OCI-LY7 (cell line): ENCODE measurements around the gene ANKRD52.

Source experiments
- EZH2phosphoT487 ChIP-seq: fragments of 200-600 bp; sonication (generic); IDR thresholded peaks from 2 replicates; pipeline ENCODE4 v1.6.1; 2018; ENCODE audit warnings: low read depth, borderline replicate concordance, mild to moderate bottlenecking, mixed run types, antibody characterized with exemption, low read length, moderate library complexity, mixed read lengths
- TF ChIP-seq, protein P1 (sequence below): fragments of 200-600 bp; sonication (generic); conservative IDR thresholded peaks from 2 replicates; pipeline ENCODE4 v1.5.1; 2014; ENCODE audit warnings: mild to moderate bottlenecking, antibody characterized with exemption, low read length, moderate library complexity, mixed read lengths

DNA sequence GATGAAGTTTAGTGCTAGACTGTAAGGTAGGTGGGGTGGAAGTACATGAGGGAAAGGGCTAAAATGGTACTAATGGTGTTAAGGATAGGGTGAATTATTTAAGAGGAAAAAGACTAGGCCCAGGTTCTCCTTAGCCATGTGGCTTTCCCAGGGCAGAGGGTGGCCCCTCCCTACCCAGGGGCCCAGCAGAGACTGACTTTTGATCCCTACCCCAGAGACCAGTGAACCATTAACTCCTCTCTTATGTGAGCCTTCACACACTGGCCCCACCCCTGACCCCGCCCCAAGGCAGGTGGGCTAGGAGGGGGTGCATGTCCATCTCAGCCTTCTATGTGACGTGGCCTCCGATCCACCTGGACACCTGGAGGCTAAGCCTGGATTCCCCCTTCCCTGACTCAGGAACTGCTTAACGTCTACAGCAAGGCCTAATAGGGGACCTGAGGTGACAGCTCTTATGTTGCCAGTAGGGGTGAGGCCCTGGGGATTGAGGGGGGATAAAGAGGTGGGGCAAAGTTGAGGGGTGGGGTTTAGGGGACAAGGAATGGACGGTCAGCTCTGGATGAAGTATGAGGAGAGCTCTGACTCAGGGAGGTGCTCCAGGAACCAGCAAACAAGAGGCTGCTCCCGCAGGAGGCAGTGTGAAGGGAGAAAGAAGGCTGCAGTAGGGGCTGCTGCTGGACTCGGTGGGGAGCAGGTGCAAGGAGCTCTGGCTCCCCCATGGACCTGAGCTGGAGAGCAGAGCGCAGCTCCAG lies 27.6 kb downstream of the ANKRD52 start:
- TF ChIP-seq, protein P1, sequence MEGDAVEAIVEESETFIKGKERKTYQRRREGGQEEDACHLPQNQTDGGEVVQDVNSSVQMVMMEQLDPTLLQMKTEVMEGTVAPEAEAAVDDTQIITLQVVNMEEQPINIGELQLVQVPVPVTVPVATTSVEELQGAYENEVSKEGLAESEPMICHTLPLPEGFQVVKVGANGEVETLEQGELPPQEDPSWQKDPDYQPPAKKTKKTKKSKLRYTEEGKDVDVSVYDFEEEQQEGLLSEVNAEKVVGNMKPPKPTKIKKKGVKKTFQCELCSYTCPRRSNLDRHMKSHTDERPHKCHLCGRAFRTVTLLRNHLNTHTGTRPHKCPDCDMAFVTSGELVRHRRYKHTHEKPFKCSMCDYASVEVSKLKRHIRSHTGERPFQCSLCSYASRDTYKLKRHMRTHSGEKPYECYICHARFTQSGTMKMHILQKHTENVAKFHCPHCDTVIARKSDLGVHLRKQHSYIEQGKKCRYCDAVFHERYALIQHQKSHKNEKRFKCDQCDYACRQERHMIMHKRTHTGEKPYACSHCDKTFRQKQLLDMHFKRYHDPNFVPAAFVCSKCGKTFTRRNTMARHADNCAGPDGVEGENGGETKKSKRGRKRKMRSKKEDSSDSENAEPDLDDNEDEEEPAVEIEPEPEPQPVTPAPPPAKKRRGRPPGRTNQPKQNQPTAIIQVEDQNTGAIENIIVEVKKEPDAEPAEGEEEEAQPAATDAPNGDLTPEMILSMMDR, result no peak
- no peak for TF ChIP-seq EZH2phosphoT487
